H9 (cell line): ENCODE results near the gene TMEM213. TPM values are rescaled to one million over a fixed set of nuclear protein-coding genes. Genes with fewer than 3 reads are reported as not detected.

ENCODE experiments used
- DNase-seq: peaks from one replicate; pipeline ENCODE4 v3.0.0-alpha.2; 2017
- H2AFZ ChIP-seq: one replicate; pipeline ENCODE4 v1.6.1; 2013; ENCODE audit warnings: mild to moderate bottlenecking, low read length, control low read depth, moderate library complexity
- H2AK5ac ChIP-seq: 2 replicates; pipeline ENCODE4 v1.6.1; 2013; ENCODE audit warnings: low read length, control low read depth, mixed read lengths; ENCODE audit not compliant: insufficient read length
- H2BK120ac ChIP-seq: one replicate; pipeline ENCODE4 v1.6.1; 2013; ENCODE audit warnings: low read depth, mild to moderate bottlenecking, low read length, control low read depth, inconsistent platforms; ENCODE audit not compliant: poor library complexity, severe bottlenecking
- H2BK12ac ChIP-seq: 2 replicates; pipeline ENCODE4 v1.6.1; 2013; ENCODE audit warnings: low read length, control low read depth, mixed read lengths, low read depth; ENCODE audit not compliant: insufficient read length
- H2BK15ac ChIP-seq: 2 replicates; pipeline ENCODE4 v1.6.1; 2013; ENCODE audit warnings: low read depth, low read length, control low read depth
- H2BK20ac ChIP-seq: one replicate; pipeline ENCODE4 v1.6.1; 2013; ENCODE audit warnings: low read depth, mild to moderate bottlenecking, low read length, control low read depth, inconsistent platforms; ENCODE audit not compliant: poor library complexity, severe bottlenecking
- H2BK5ac ChIP-seq: 2 replicates; pipeline ENCODE4 v1.6.1; 2013; ENCODE audit warnings: low read length, control low read depth, mixed read lengths; ENCODE audit not compliant: insufficient read length
- H3K14ac ChIP-seq: 2 replicates; pipeline ENCODE4 v1.6.1; 2013; ENCODE audit warnings: low read length, control low read depth; ENCODE audit not compliant: insufficient read depth
- H3K18ac ChIP-seq: 2 replicates; pipeline ENCODE4 v1.6.1; 2013; ENCODE audit warnings: low read depth, mild to moderate bottlenecking, mixed read lengths, low read length, control low read depth; ENCODE audit not compliant: insufficient read length
- H3K23ac ChIP-seq: 2 replicates; pipeline ENCODE4 v1.6.1; 2013; ENCODE audit warnings: low read length, control low read depth, mixed read lengths, low read depth; ENCODE audit not compliant: insufficient read length
- H3K23me2 ChIP-seq: 2 replicates; pipeline ENCODE4 v1.6.1; 2013; ENCODE audit warnings: low read depth, mild to moderate bottlenecking, mixed read lengths, low read length, control low read depth; ENCODE audit not compliant: insufficient read length, poor library complexity, severe bottlenecking
- H3K27ac ChIP-seq: 2 replicates; pipeline ENCODE4 v1.5.1; 2013; ENCODE audit warnings: low read length, control low read depth, mixed read lengths, low read depth; ENCODE audit not compliant: insufficient read length
- H3K27me3 ChIP-seq: 2 replicates; pipeline ENCODE4 v1.6.1; 2013; ENCODE audit warnings: low read length, control low read depth, inconsistent platforms; ENCODE audit not compliant: insufficient read depth
- H3K4ac ChIP-seq: 2 replicates; pipeline ENCODE4 v1.6.1; 2013; ENCODE audit warnings: low read depth, mild to moderate bottlenecking, control low read depth, inconsistent platforms, low read length, moderate library complexity
- H3K4me1 ChIP-seq: 2 replicates; pipeline ENCODE4 v1.6.1; 2013; ENCODE audit warnings: low read length, control low read depth, inconsistent platforms; ENCODE audit not compliant: insufficient read depth
- H3K4me2 ChIP-seq: 2 replicates; pipeline ENCODE4 v1.6.1; 2013; ENCODE audit warnings: low read length, control low read depth, mixed read lengths; ENCODE audit not compliant: insufficient read length, insufficient read depth
- H3K56ac ChIP-seq: 2 replicates; pipeline ENCODE4 v1.6.1; 2013; ENCODE audit warnings: low read depth, mild to moderate bottlenecking, mixed read lengths, low read length, control low read depth; ENCODE audit not compliant: insufficient read length
- H3K79me1 ChIP-seq: 2 replicates; pipeline ENCODE4 v1.6.1; 2013; ENCODE audit warnings: low read depth, mild to moderate bottlenecking, moderate library complexity, low read length, control low read depth, inconsistent platforms; ENCODE audit not compliant: insufficient read depth, poor library complexity, severe bottlenecking
- H3K79me2 ChIP-seq: 2 replicates; pipeline ENCODE4 v1.6.1; 2013; ENCODE audit warnings: low read length, control low read depth, inconsistent platforms; ENCODE audit not compliant: insufficient read depth
- H3K9ac ChIP-seq: 2 replicates; pipeline ENCODE4 v1.6.1; 2013; ENCODE audit warnings: low read length, control low read depth, mixed read lengths; ENCODE audit not compliant: insufficient read length; ENCODE audit errors: extremely low read depth
- H3K9me3 ChIP-seq: one replicate; pipeline ENCODE4 v1.6.1; 2013; ENCODE audit warnings: low read depth, low read length, inconsistent platforms; ENCODE audit not compliant: control insufficient read depth
- H3T11ph ChIP-seq: one replicate; pipeline ENCODE4 v1.6.1; 2013; ENCODE audit warnings: mild to moderate bottlenecking, low read length, control low read depth, inconsistent platforms
- H4K20me1 ChIP-seq: one replicate; pipeline ENCODE4 v1.6.1; 2013; ENCODE audit not compliant: control insufficient read depth, insufficient read length, insufficient read depth
- H4K5ac ChIP-seq: 2 replicates; pipeline ENCODE4 v1.6.1; 2013; ENCODE audit warnings: low read depth, mild to moderate bottlenecking, mixed read lengths, low read length, control low read depth; ENCODE audit not compliant: insufficient read length
- H4K8ac ChIP-seq: replicated peaks from 2 replicates; pipeline ENCODE4 v1.6.1; 2013; ENCODE audit warnings: low read length, control low read depth, mixed read lengths, low read depth; ENCODE audit not compliant: insufficient read length
- H4K91ac ChIP-seq: 2 replicates; pipeline ENCODE4 v1.6.1; 2013; ENCODE audit warnings: low read depth, mild to moderate bottlenecking, moderate library complexity, mixed read lengths, low read length, control low read depth; ENCODE audit not compliant: insufficient read length
- H3K27ac Mint-ChIP-seq, 3 experiments: 2 replicates in 2 of 3; 3 replicates in 1 of 3; pipeline ENCODE4 v1.8.0; 2020 to 2021; ENCODE audit warnings: mixed read lengths in 3 of 3, mild to moderate bottlenecking in 1 of 3, moderate library complexity in 1 of 3
- H3K27me3 Mint-ChIP-seq: 2 replicates; pipeline ENCODE4 v1.8.0; 2021; ENCODE audit warnings: low read depth, mild to moderate bottlenecking, moderate library complexity, mixed read lengths
- H3K36me3 Mint-ChIP-seq, 3 experiments: 2 replicates in 2 of 3; 3 replicates in 1 of 3; pipeline ENCODE4 v1.8.0; 2020 to 2021; ENCODE audit warnings: low read depth in 3 of 3, mixed read lengths in 3 of 3; ENCODE audit not compliant: insufficient read depth in 1 of 3
- H3K4me1 Mint-ChIP-seq, 2 experiments: 2 replicates each; pipeline ENCODE4 v1.8.0; 2020; ENCODE audit warnings: mixed read lengths in 2 of 2
- H3K4me3 Mint-ChIP-seq, 2 experiments: 2 replicates in 1 of 2; 3 replicates in 1 of 2; pipeline ENCODE4 v1.8.0; 2020 to 2021; ENCODE audit warnings: mild to moderate bottlenecking in 2 of 2, mixed read lengths in 2 of 2, moderate library complexity in 1 of 2
- H3K9me3 Mint-ChIP-seq, 2 experiments: 2 replicates in 1 of 2; 3 replicates in 1 of 2; pipeline ENCODE4 v1.8.0; 2020; ENCODE audit warnings: mild to moderate bottlenecking in 2 of 2, mixed read lengths in 2 of 2, moderate library complexity in 1 of 2
- WGBS: extraction: QIAGEN DNeasy Blood & Tissue Kit; methylation state at CpG from one replicate; pipeline ENCODE4 v1.1.7; 2013; ENCODE audit warnings: missing lambda C conversion rate, low lambda C conversion rate, mixed read lengths; ENCODE audit not compliant: insufficient read length; ENCODE audit errors: extremely low coverage; 5-methylcytosine and 5-hydroxymethylcytosine counted together
- total RNA-seq: library from RNA; stranded (reverse); gene quantifications from 2 replicates; pipeline ENCODE4 v1.2.1, GENCODE V29; 2021
- TF ChIP-seq, protein P1 (sequence below): fragments of 200-600 bp; sonication (generic); conservative IDR thresholded peaks from 3 replicates; pipeline ENCODE4 v1.8.0; 2021; ENCODE audit warnings: antibody characterized with exemption, mild to moderate bottlenecking

The TMEM213 gene
- total RNA-seq, 1 experiment from 2014 or later: 0.22 TPM

DNA sequence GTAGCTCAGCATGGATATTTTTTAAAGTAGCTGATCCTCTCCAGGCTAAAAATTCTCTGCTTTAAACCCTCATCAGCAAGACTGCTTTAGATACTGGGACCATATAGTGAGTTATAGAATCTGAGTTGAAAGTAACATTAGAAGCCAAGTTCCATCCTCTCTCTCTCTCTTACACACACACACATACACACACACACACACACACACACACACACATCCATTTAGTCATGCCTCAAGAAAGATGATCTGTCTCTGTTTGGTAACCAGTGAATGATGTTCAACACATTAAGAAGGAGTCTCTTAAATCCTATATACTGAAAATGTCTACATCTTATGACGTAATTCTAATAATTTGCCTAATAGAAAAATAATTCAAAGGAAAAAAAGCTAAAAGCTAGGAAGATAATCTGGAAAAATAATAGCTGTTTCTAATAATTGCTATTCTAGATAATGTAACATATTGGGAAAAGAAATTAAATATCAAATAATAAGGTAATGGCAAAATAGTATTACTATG, 17.1 kb downstream of the TMEM213 start:
- no peak for DNase-seq

More for the DNA sequence above, 17.1 kb downstream of the TMEM213 start:
- no peaks in the 10 kb centered on the region for H3K27me3 Mint-ChIP-seq
- no peak overlapping the region for H3K23ac ChIP-seq
- no peak overlapping the region for H2BK5ac ChIP-seq
- H3K4me1 Mint-ChIP-seq: no peaks in the 10 kb centered on the region
- no peaks in the 10 kb centered on the region for H3K4me1 ChIP-seq
- H3K14ac ChIP-seq: no peak overlapping the region
- H3K4me3 Mint-ChIP-seq: no peak overlapping the region
- no peak overlapping the region for H3K27ac Mint-ChIP-seq
- H4K5ac ChIP-seq: no peak overlapping the region
- no peaks in the 10 kb centered on the region for H3K79me2 ChIP-seq
- H3K9ac ChIP-seq: no peak overlapping the region
- no peak overlapping the region for H2BK15ac ChIP-seq
- no peaks in the 10 kb centered on the region for H3K9me3 Mint-ChIP-seq
- no peak overlapping the region for H2BK20ac ChIP-seq
- H4K91ac ChIP-seq: no peak overlapping the region
- H3K23me2 ChIP-seq: no peaks in the 10 kb centered on the region
- H2AK5ac ChIP-seq: no peak overlapping the region
- H2AFZ ChIP-seq: no peak overlapping the region
- no peaks in the 10 kb centered on the region for H3K9me3 ChIP-seq
- no peak overlapping the region for H3K4me2 ChIP-seq
- no peak overlapping the region for H2BK12ac ChIP-seq
- H3K56ac ChIP-seq: no peak overlapping the region
- H3T11ph ChIP-seq: no peak overlapping the region
- H4K20me1 ChIP-seq: no peaks in the 10 kb centered on the region
- no peak overlapping the region for H3K18ac ChIP-seq
- TF ChIP-seq, protein P1, sequence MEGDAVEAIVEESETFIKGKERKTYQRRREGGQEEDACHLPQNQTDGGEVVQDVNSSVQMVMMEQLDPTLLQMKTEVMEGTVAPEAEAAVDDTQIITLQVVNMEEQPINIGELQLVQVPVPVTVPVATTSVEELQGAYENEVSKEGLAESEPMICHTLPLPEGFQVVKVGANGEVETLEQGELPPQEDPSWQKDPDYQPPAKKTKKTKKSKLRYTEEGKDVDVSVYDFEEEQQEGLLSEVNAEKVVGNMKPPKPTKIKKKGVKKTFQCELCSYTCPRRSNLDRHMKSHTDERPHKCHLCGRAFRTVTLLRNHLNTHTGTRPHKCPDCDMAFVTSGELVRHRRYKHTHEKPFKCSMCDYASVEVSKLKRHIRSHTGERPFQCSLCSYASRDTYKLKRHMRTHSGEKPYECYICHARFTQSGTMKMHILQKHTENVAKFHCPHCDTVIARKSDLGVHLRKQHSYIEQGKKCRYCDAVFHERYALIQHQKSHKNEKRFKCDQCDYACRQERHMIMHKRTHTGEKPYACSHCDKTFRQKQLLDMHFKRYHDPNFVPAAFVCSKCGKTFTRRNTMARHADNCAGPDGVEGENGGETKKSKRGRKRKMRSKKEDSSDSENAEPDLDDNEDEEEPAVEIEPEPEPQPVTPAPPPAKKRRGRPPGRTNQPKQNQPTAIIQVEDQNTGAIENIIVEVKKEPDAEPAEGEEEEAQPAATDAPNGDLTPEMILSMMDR: no peak
- no peak overlapping the region for H3K4ac ChIP-seq
- no CpG with 5 or more reads among the region's 1 CpG for WGBS
- no peaks in the 10 kb centered on the region; a peak in 1 of 7 replicates for H3K36me3 Mint-ChIP-seq
- no peak overlapping the region for H2BK120ac ChIP-seq
- no peak overlapping the region for H4K8ac ChIP-seq
- no peaks in the 10 kb centered on the region for H3K27me3 ChIP-seq
- no peaks in the 10 kb centered on the region for H3K79me1 ChIP-seq
- H3K27ac ChIP-seq: no peak overlapping the region
